BE2C (cell line): ENCODE results near the gene KAZN.

Experiments used
- DNase-seq: peaks from one replicate; pipeline ENCODE4 v3.0.0-alpha.2; 2020
- H3K27me3 ChIP-seq: fragments of 250-450 bp; sonication (Bioruptor Pico); 2 replicates; pipeline ENCODE4 v1.5.1; 2020; ENCODE audit warnings: mild to moderate bottlenecking
- H3K36me3 ChIP-seq: fragments of 250-450 bp; sonication (Bioruptor Pico); 2 replicates; pipeline ENCODE4 v1.5.1; 2020; ENCODE audit warnings: mild to moderate bottlenecking
- H3K4me1 ChIP-seq: fragments of 250-450 bp; sonication (Bioruptor Pico); 2 replicates; pipeline ENCODE4 v1.5.1; 2020
- H3K4me3 ChIP-seq: 2 replicates; pipeline ENCODE4 v1.5.1; 2011; ENCODE audit warnings: low read depth, low read length
- H3K9me3 ChIP-seq: fragments of 250-450 bp; sonication (Bioruptor Pico); 2 replicates; pipeline ENCODE4 v1.5.1; 2020
- TF ChIP-seq, protein P1 (sequence below): IDR thresholded peaks from 2 replicates; pipeline ENCODE4 v1.5.1; 2012; ENCODE audit warnings: mild to moderate bottlenecking, low read depth, low read length

The KAZN gene

DNA sequence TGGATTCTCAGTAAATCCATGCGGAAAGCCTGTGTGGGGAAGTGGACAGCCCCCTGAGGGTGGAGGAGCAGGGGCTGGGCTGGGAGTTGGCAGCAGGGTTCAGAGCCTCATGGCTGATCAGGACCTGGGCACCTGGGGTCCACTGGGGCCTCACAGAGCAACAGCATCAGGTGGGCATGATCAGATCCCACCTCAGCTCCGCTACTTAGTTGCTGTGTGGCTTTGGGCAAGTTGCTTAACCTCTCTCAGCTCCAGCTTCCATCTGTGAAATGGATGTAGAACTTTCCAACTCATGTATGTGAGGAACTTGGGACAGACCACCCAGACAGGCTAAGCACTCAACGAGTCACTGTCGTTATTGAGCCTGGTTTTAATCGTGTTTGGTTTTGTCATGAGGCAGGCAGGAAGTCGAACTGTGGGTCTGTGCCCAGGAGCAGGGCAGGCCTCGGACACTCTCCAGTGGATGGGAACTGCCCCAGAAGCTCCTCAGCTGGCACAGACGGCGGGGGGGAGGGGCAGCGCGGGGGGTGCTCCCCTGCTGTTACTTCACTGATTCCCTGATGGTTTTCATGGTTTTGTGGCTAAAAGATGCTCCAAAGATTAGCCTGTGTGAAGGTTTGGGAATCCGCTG is 399.3 kb downstream of the KAZN start:
- H3K4me1 ChIP-seq = no peaks in the 10 kb centered on the region
- TF ChIP-seq, protein P1, sequence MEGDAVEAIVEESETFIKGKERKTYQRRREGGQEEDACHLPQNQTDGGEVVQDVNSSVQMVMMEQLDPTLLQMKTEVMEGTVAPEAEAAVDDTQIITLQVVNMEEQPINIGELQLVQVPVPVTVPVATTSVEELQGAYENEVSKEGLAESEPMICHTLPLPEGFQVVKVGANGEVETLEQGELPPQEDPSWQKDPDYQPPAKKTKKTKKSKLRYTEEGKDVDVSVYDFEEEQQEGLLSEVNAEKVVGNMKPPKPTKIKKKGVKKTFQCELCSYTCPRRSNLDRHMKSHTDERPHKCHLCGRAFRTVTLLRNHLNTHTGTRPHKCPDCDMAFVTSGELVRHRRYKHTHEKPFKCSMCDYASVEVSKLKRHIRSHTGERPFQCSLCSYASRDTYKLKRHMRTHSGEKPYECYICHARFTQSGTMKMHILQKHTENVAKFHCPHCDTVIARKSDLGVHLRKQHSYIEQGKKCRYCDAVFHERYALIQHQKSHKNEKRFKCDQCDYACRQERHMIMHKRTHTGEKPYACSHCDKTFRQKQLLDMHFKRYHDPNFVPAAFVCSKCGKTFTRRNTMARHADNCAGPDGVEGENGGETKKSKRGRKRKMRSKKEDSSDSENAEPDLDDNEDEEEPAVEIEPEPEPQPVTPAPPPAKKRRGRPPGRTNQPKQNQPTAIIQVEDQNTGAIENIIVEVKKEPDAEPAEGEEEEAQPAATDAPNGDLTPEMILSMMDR = no peak
- H3K4me3 ChIP-seq = no peak overlapping the region
- DNase-seq = no peak
- no peaks in the 10 kb centered on the region for H3K9me3 ChIP-seq
- H3K27me3 ChIP-seq = no peaks in the 10 kb centered on the region
- H3K36me3 ChIP-seq = no peaks in the 10 kb centered on the region

DNA sequence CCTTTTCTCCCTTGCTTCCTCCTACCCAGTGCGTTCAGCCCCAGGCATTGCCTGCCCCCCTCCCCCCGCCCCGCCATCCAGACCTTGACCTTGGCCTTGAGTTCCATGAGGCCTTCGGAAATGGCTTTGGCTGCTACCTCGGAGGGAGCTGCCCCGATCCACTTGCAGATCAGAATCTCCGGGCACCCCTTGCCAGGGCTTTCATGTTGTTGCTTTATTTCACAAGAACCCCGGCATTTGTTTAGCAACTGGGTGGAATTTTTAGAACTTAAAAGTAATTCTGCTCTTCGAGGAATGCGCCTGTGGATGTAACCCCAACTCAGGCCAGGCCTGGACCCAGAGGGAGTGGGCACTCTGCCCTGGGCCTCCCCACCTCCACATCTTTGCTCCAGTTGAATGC is 401.0 kb downstream of the KAZN start:
- Histone ChIP-seq H3K9me3 (no peaks in the 10 kb centered on the region), H3K4me3 (no peak overlapping the region), H3K36me3 (no peaks in the 10 kb centered on the region), H3K27me3 (no peaks in the 10 kb centered on the region), H3K4me1 (no peaks in the 10 kb centered on the region)
- DNase-seq = no peak
- TF ChIP-seq, protein P1 = no peak

DNA sequence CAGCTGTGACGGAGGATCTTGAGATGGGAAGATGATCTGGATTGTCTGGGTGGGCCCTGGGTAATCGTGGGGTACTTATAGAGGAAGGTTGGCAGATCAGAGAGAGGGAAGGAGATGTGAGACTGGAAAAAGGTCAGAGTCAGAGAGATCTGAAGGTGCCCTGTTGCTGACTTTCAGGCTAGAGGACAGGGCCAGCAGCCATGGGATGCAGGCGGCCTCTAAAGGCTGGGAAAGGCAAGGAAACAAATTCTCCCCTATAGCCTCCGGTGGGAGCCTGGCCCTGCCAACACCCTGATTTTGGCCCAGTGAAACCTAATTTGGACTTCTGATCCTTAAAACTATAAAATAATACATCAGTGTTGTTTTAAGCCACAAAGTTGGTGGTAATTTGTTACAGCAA is 401.5 kb downstream of the KAZN start:
- no peaks in the 10 kb centered on the region for H3K27me3 ChIP-seq
- TF ChIP-seq, protein P1 = no peak
- H3K4me3 ChIP-seq = no peak overlapping the region
- H3K36me3 ChIP-seq = no peaks in the 10 kb centered on the region
- no peak for DNase-seq
- no peaks in the 10 kb centered on the region for H3K4me1 ChIP-seq
- H3K9me3 ChIP-seq = no peaks in the 10 kb centered on the region

DNA sequence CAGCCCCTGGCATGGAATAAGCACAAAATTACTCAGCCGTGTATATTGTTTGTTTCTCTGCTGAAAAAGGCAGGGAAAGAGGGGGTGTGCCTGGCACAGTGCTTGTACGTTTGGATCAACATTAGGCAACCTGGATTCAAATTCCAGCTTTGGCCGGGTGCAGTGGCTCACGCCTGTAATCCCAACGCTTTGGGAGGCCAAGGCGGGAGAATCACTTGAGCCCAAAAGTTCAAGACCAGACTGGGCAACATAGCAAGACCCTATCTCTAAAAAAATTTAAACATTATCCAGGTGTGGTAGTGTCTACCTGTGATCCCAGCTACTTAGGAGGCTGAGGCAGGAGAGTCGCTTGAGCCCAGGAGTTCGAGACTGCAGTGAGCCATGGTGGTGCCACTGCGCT is 402.2 kb downstream of the KAZN start:
- TF ChIP-seq, protein P1 = no peak
- Histone ChIP-seq H3K36me3 (no peaks in the 10 kb centered on the region), H3K4me1 (no peaks in the 10 kb centered on the region), H3K4me3 (no peak overlapping the region), H3K27me3 (no peaks in the 10 kb centered on the region), H3K9me3 (no peaks in the 10 kb centered on the region)
- DNase-seq = no peak

DNA sequence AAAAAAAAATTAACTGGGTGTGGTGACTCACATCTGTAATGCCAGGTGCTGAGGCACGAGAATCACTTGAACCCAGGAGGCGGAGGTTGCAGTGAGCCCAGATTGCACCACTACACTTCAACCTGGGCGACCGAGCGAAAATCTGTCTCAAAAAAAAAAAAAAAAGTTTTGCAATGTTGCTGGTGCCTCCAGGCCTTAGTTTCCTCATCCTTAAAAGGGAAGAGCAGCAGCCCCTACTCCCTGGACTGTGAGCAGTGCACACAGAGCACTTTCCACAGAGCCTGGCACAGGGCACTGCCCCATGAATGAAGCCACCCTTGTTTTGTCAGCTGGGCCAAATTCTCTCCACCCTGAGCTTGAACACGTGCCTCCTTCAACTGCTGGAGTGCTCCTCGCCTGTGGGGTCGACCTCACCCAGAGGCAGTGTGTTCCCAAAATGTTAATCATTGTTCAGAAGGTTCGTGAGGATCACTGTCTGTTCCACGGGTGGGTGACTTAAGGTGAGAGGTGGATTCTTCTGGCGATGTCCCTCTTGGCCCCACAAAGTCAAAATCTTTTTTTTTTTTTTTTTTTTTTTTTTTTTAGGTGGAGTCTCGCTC is 402.9 kb downstream of the KAZN start:
- Histone ChIP-seq H3K9me3 (no peaks in the 10 kb centered on the region), H3K4me3 (no peak overlapping the region), H3K36me3 (no peaks in the 10 kb centered on the region), H3K4me1 (no peaks in the 10 kb centered on the region), H3K27me3 (no peaks in the 10 kb centered on the region)
- TF ChIP-seq, protein P1 = no peak
- no peak for DNase-seq

DNA sequence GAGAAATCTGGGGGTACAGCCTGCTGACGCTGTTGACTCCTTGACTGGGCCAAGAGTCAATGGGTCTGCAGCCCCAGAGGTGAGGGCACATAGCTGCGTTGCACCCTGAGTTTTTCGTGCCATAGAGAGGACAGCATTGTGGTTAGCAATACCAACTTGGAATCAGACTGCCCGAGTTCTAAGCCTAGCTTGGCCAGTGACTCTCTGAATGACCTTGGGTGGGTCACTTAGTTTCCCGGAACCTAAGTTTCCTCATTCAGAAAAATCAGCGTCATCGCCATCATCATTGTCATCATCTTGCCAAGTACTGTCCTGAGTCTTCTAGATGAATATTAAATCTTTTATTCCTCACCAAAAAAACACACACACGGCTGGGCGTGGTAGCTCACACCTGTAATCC is 403.8 kb downstream of the KAZN start:
- Histone ChIP-seq H3K9me3 (no peaks in the 10 kb centered on the region), H3K36me3 (no peaks in the 10 kb centered on the region), H3K4me3 (no peak overlapping the region), H3K4me1 (no peaks in the 10 kb centered on the region), H3K27me3 (no peaks in the 10 kb centered on the region)
- TF ChIP-seq, protein P1 = no peak
- DNase-seq = no peak
